Measurements from ENCODE around the gene KIAA0040. TPM values are rescaled to one million over a fixed set of nuclear protein-coding genes. Genes with fewer than 3 reads are reported as not detected.

KIAA0040 gene
- total and polyA plus RNA-seq, 2 donors (not counting 1 experiment from before 2014, with no cell fraction given): 93.6 to 106 TPM

- ChIA-PET POLR2A (no interaction called here), CTCF (interaction anchor here (1.1 to 3.6 kb wide), 3 partner anchors 9 to 27 kb away, joined by 6 to 12 read pairs (median 6); no protein-coding TSS in a partner anchor)
- H3K4me2 ChIP-seq (replicated peaks; ENCODE audit: low read depth, low read length, poor library complexity, severe bottlenecking): no peak overlapping the region
- Mint-ChIP-seq H3K4me3 (no peak overlapping the region), H3K27me3 (no peaks in the 10 kb centered on the region), H3K4me1 (peaks cover 88% of the 10 kb centered on the region), H3K9me3 (ENCODE audit: insufficient read depth) (no peaks in the 10 kb centered on the region), H3K27ac (peak overlapping the region; percentile 65)
- H3K79me2 ChIP-seq (ENCODE audit: control insufficient read depth, insufficient read depth, low read length): peaks cover 91% of the 10 kb centered on the region
- H3K9me3 ChIP-seq (ENCODE audit: control extremely low read depth in 1 of 3, control insufficient read depth in 2 of 3, insufficient read depth in 1 of 3, low read length in 2 of 3): no peaks in the 10 kb centered on the region
- intact Hi-C loops (cut with micrococcal nuclease): no loop called here
- WGBS (ENCODE audit: insufficient coverage): 100% methylated on average over 1 of the region's 1 CpG
- peaks cover 4 to 89% of the 10 kb centered on the region in 2 experiments for H3K36me3 ChIP-seq (replicated peaks in 1 of 2; ENCODE audit: control extremely low read depth in 1 of 2, control insufficient read depth in 1 of 2, extremely low read depth in 1 of 2, insufficient read depth in 2 of 2, low read length in 1 of 2)
- H4K20me1 ChIP-seq (ENCODE audit: control insufficient read depth, insufficient read depth, low read length, poor library complexity, severe bottlenecking): peaks cover 91% of the 10 kb centered on the region
- no peaks in the 10 kb centered on the region for H3K27me3 ChIP-seq (replicated peaks in 1 of 4; ENCODE audit: control extremely low read depth in 1 of 4, control insufficient read depth in 3 of 4, insufficient read depth in 4 of 4, low read length in 3 of 4)
- H3K27ac ChIP-seq (ENCODE audit: low read length in 2 of 2): peak overlapping the region in 1 of 2 donors; percentile 71
- TF ChIP-seq CTCF (IDR thresholded peaks at IDR 0.05): no peak
- no peak overlapping the region for H3K4me3 ChIP-seq (ENCODE audit: control extremely low read depth in 1 of 5, extremely low read depth in 1 of 5, insufficient read depth in 1 of 5, low read depth in 2 of 5, low read length in 4 of 5)
- DNase-seq (no peak), ATAC-seq (ENCODE audit: low read depth) (no peak)
- H3K9ac ChIP-seq (ENCODE audit: low read length): no peak overlapping the region
- H2AFZ ChIP-seq (ENCODE audit: insufficient read depth, low read depth, low read length, poor library complexity, severe bottlenecking): no peak overlapping the region
- peaks cover 71 to 72% of the 10 kb centered on the region in 2 donors for H3K4me1 ChIP-seq (ENCODE audit: control insufficient read depth in 2 of 2, insufficient read depth in 2 of 2, low read length in 2 of 2)
Observed at GRCh38 chr1:175178056-175178455, 14.5 kb downstream of the KIAA0040 start.

- TF ChIP-seq EZH2 (IDR thresholded peaks at IDR 0.05; ENCODE audit: borderline replicate concordance, insufficient read depth, low read depth, low read length, poor library complexity, severe bottlenecking): no peak
- TF ChIP-seq CTCF (IDR thresholded peaks at IDR 0.05): no peak
- Histone ChIP-seq H3K4me1 (ENCODE audit: control insufficient read depth in 2 of 2, insufficient read depth in 2 of 2, low read length in 2 of 2) (peaks cover 56 to 58% of the 10 kb centered on the region in 2 donors), H3K27me3 (replicated peaks in 1 of 4; ENCODE audit: control extremely low read depth in 1 of 4, control insufficient read depth in 3 of 4, insufficient read depth in 4 of 4, low read length in 3 of 4) (no peaks in the 10 kb centered on the region), H4K20me1 (ENCODE audit: control insufficient read depth, insufficient read depth, low read length, poor library complexity, severe bottlenecking) (peaks cover 91% of the 10 kb centered on the region), H3K79me2 (ENCODE audit: control insufficient read depth, insufficient read depth, low read length) (peaks cover 90% of the 10 kb centered on the region), H3K9me3 (ENCODE audit: control extremely low read depth in 1 of 3, control insufficient read depth in 2 of 3, insufficient read depth in 1 of 3, low read length in 2 of 3) (no peaks in the 10 kb centered on the region), H3K9ac (ENCODE audit: low read length) (no peak overlapping the region), H3K27ac (ENCODE audit: low read length in 2 of 2) (no peak overlapping the region), H3K4me3 (ENCODE audit: control extremely low read depth in 1 of 5, extremely low read depth in 1 of 5, insufficient read depth in 1 of 5, low read depth in 2 of 5, low read length in 4 of 5) (no peak overlapping the region), H2AFZ (ENCODE audit: insufficient read depth, low read depth, low read length, poor library complexity, severe bottlenecking) (no peak overlapping the region), H3K36me3 (replicated peaks in 1 of 2; ENCODE audit: control extremely low read depth in 1 of 2, control insufficient read depth in 1 of 2, extremely low read depth in 1 of 2, insufficient read depth in 2 of 2, low read length in 1 of 2) (peaks cover 12 to 89% of the 10 kb centered on the region in 2 experiments), H3K4me2 (replicated peaks; ENCODE audit: low read depth, low read length, poor library complexity, severe bottlenecking) (no peak overlapping the region)
- no peak overlapping the region for H3K27ac Mint-ChIP-seq
- intact Hi-C loops (cut with micrococcal nuclease): no loop called here
- ChIA-PET POLR2A (no interaction called here), CTCF (interaction anchor here (0.6 to 3.6 kb wide), 4 partner anchors 19 to 143 kb away, joined by 3 to 12 read pairs (median 4); no protein-coding TSS in a partner anchor)
- no peaks in the 10 kb centered on the region for H3K27me3 Mint-ChIP-seq
- no CpG with 5 or more reads among the region's 1 CpG for WGBS (ENCODE audit: insufficient coverage)
- H3K4me3 Mint-ChIP-seq: no peak overlapping the region
- DNase-seq: no peak
- no peak for ATAC-seq (ENCODE audit: low read depth)
- no peaks in the 10 kb centered on the region for H3K9me3 Mint-ChIP-seq (ENCODE audit: insufficient read depth)
- H3K4me1 Mint-ChIP-seq: peaks cover 85% of the 10 kb centered on the region
Observed at GRCh38 chr1:175176246-175176645, 16.3 kb downstream of the KIAA0040 start.

Measured in B cell (primary cell).